ENCODE results near the gene METTL22. TPM values are rescaled to one million over a fixed set of nuclear protein-coding genes. Genes with fewer than 3 reads are reported as not detected.
"Not testable (repeated sequence)": the region's sequence is repeated elsewhere in the genome, so short reads cannot be mapped to it uniquely, and the experiment has no call there.

The METTL22 gene
- total RNA-seq, 1 donor from 2014 or later: 39.0 TPM

DNA sequence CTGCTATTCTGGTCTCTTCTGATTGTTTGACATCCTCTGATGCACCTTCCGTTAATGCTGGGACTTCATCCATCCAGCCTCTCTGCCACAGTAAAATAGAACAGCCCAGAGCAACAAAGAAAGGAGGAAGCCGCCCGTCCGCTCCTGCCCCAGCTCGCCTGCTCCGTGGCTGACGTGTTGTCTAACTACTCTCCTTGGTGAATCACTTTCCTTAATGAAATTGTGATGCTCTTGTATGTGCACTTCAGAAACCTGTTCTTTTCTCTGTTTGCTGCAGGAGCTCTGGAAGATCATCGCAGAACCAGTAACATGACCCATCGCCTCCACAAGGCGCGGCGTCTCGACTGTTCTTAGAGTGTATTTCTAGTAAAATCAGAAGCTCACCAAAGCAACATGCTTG is 24.3 kb downstream of the METTL22 start:
- intact Hi-C loops (cut with micrococcal nuclease): no loop called here
- Mint-ChIP-seq H3K27ac (no peak overlapping the region), H3K4me1 (ENCODE audit: low read depth) (peaks cover 13% of the 10 kb centered on the region)

DNA sequence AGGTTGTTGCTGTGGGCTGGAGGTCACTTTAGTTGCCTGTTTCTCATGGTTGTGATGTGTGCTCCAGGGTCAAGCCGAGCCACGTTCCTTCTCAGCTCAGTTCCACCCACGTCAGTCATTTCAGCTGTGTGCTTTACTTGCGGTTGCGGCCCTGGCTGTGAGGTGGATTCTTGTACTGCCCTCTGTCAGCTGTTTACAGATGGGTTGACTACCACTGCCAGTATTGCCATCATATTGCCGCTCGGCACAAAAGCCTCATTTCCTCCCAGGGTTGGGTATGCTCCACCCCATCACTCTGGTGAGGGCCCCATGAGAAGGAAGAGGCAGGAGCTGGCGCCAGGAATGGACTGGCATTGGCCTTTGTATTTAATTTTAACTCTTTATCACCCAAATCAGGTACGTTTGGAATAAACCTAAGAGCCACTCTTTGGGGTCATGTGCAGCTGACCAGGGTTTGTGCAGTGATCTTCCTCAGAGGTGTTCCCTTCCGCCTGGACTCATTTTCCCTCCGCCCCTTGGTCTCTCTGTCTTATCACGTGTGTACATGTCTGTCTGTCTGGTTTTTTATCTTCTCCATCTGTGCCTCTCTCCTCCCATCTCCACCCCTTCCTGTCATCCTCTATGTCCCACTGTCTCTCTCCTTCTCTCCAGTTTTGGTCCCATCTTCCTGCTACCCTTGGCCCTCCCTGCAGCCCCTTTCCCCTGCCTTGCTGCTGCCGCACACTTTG is 25.0 kb downstream of the METTL22 start:
- peaks cover 61% of the 10 kb centered on the region for H3K36me3 Mint-ChIP-seq (ENCODE audit: low read depth)
- intact Hi-C loops (cut with micrococcal nuclease): no loop called here
- no peaks in the 10 kb centered on the region for H3K9me3 Mint-ChIP-seq
- H3K4me3 Mint-ChIP-seq (ENCODE audit: low read depth): no peak overlapping the region
- no peaks in the 10 kb centered on the region for H3K27me3 Mint-ChIP-seq (ENCODE audit: low read depth)
- no peak overlapping the region for H3K27ac Mint-ChIP-seq
- DNase-seq (ENCODE audit: low spot score): no peak
- peaks cover 13% of the 10 kb centered on the region for H3K4me1 Mint-ChIP-seq (ENCODE audit: low read depth)

More for the DNA sequence above, 24.3 kb downstream of the METTL22 start:
- Mint-ChIP-seq H3K27me3 (ENCODE audit: low read depth) (no peaks in the 10 kb centered on the region), H3K36me3 (ENCODE audit: low read depth) (peaks cover 65% of the 10 kb centered on the region), H3K4me3 (ENCODE audit: low read depth) (no peak overlapping the region), H3K9me3 (no peaks in the 10 kb centered on the region)
- no peak for DNase-seq (ENCODE audit: low spot score)

DNA sequence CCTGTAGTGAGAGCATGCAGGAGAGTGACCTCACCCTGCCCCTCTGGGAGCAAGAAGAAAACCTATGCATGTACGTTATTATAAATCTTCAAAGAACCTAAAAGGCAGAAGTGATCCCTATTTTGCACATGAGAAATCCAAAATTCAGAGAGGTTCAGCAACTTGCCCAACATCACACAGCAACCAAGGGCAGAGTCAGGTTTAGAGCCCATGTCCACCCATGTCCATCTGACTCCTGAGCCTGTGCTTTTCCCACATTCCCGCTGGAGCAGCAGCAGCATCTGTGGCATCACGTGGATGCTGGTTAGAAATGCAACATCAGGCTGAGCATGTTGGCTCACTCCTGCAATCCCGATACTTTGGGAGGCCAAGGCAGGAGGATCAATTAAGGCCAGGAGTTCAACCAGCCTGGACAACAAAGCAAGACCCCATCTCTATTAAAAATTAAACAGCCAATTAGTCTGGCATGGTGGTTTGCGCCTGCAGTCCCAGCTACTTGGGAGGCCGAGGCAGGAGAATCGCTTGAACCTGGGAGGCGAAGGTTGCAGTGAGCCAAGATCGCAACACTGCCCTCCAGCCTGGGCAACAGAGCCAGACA is 26.3 kb downstream of the METTL22 start:
- intact Hi-C loops (cut with micrococcal nuclease): no loop called here
- no peak for DNase-seq (ENCODE audit: low spot score)
- no peaks in the 10 kb centered on the region for H3K9me3 Mint-ChIP-seq
- no peaks in the 10 kb centered on the region for H3K27me3 Mint-ChIP-seq (ENCODE audit: low read depth)
- H3K4me1 Mint-ChIP-seq (ENCODE audit: low read depth): peaks cover 13% of the 10 kb centered on the region
- peaks cover 48% of the 10 kb centered on the region for H3K36me3 Mint-ChIP-seq (ENCODE audit: low read depth)
- H3K4me3 Mint-ChIP-seq (ENCODE audit: low read depth): no peak overlapping the region
- no peak overlapping the region for H3K27ac Mint-ChIP-seq

DNA sequence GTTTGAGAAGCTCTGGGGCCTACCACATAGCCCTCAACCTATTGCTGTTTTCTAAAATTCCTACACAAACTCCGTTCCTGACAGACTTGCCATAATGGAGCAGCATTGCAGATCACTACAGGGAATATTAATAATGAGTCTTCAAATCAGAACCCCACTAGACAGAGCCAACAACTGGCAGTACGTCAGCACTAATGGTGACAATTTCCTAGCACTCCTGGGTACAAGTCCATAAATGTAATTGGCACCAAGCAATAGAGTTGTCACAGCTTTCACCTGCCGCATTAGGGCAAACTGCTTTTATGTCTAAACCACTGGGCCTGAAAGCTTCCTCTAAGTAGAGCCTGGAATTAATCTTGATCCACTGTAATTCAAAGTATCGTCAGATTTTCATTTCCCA is 27.4 kb downstream of the METTL22 start:
- H3K4me3 Mint-ChIP-seq (ENCODE audit: low read depth): no peak overlapping the region
- peaks cover 13% of the 10 kb centered on the region for H3K4me1 Mint-ChIP-seq (ENCODE audit: low read depth)
- DNase-seq (ENCODE audit: low spot score): no peak
- no peaks in the 10 kb centered on the region for H3K9me3 Mint-ChIP-seq
- H3K27ac Mint-ChIP-seq: no peak overlapping the region
- no peaks in the 10 kb centered on the region for H3K27me3 Mint-ChIP-seq (ENCODE audit: low read depth)
- H3K36me3 Mint-ChIP-seq (ENCODE audit: low read depth): peaks cover 38% of the 10 kb centered on the region
- intact Hi-C loops (cut with micrococcal nuclease): no loop called here

DNA sequence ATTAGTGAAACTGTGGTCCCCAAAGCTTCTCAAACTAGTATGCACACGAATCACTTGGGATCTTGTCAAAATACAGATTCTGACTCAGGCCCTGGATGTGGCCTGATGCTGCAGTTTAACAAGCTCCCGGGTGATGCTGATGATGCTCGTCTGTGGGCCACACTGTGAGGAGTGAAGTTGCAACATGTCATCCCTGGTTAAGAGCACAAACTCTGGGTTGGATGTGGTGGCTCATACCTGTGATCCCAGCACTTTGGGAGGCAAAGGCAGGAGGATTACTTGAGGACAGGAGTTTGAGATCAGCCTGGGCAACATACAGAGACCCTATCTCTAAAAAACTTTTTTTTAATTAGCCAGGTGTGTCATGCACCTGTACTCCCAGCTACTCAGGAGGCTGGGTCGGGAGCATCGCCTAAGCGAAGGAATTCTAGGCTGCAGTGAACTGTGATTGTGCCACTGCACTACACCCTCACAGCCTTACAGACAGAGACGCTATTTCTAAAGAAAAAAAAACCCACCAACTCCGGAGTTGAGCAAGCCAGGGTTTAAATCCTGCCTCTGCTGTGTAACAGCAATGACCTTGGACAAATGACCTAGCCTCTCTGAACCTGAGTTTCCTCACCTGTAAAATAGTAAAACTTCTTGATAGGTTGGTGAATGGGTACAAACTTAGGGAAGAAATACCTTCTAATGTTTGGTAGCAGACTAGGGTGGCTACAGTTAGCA is 28.5 kb downstream of the METTL22 start:
- Mint-ChIP-seq H3K9me3 (no peaks in the 10 kb centered on the region), H3K4me3 (ENCODE audit: low read depth) (no peak overlapping the region), H3K27me3 (ENCODE audit: low read depth) (no peaks in the 10 kb centered on the region), H3K4me1 (ENCODE audit: low read depth) (peaks cover 4% of the 10 kb centered on the region), H3K27ac (no peak overlapping the region), H3K36me3 (ENCODE audit: low read depth) (peaks cover 27% of the 10 kb centered on the region)
- DNase-seq (ENCODE audit: low spot score): no peak
- intact Hi-C loops (cut with micrococcal nuclease): loop anchor here (10.0 kb wide), 1 partner anchor 475 kb away; no protein-coding TSS in a partner anchor

DNA sequence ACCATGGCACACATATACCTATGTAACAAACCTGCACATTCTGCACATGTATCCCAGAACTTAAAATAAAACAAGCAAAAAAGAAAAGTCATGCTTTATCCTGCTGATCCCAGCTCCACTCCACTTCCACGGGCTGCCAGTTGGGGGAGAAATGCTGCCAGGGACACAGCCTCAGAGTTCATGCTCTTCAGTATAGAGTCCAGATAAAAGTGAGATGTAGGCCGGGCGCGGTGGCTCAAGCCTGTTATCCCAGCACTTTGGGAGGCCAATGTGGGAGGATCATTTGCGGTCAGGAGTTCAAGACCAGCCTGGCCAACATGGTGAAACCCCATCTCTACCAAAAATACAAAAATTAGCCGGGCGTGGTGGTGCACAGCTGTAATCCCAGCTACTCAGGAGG is 30.5 kb downstream of the METTL22 start:
- not testable (repeated sequence) for DNase-seq (ENCODE audit: low spot score); H3K27ac Mint-ChIP-seq; H3K9me3 Mint-ChIP-seq; H3K4me3 Mint-ChIP-seq (ENCODE audit: low read depth); H3K27me3 Mint-ChIP-seq (ENCODE audit: low read depth)
- peaks cover 11% of the 10 kb centered on the region for H3K4me1 Mint-ChIP-seq (ENCODE audit: low read depth)
- intact Hi-C loops (cut with micrococcal nuclease): loop anchor here (10.0 kb wide), 1 partner anchor 473 kb away; no protein-coding TSS in a partner anchor
- peaks cover 12% of the 10 kb centered on the region for H3K36me3 Mint-ChIP-seq (ENCODE audit: low read depth)

DNA sequence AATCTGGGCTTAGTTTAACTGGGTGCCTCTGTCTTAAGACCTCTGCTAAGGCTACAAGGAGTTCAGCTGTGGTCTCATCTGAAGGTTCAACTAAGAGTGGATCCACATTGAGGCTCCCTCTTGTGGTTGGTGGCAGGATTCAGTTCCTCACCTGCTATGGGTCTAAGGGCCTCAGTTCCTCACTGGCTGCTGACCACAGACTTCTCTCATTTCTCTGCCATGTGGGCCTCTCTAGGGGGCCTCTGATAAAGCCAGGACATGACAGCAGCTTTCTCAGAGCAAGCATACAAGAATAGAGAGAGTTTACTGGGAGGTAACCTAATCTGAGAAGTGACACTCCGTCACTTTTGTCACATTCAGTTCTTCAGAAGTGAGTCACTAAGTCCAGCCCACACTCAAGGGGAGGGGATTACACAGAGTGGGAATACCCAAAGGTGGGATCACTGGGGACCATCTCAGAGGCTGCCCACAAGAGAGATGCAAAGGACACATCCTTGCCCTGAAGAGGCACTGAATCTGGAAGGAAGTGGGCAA is 33.8 kb downstream of the METTL22 start:
- Mint-ChIP-seq H3K4me3 (ENCODE audit: low read depth) (no peak overlapping the region), H3K4me1 (ENCODE audit: low read depth) (peaks cover 14% of the 10 kb centered on the region), H3K36me3 (ENCODE audit: low read depth) (no peaks in the 10 kb centered on the region), H3K27me3 (ENCODE audit: low read depth) (no peaks in the 10 kb centered on the region), H3K9me3 (no peaks in the 10 kb centered on the region), H3K27ac (peak overlapping the region; percentile 62)
- DNase-seq (ENCODE audit: low spot score): peak; percentile 21
- intact Hi-C loops (cut with micrococcal nuclease): loop anchor here (1.0 to 10.0 kb wide), 3 partner anchors 34 to 470 kb away; partner anchors contain the start of gene METTL22

DNA sequence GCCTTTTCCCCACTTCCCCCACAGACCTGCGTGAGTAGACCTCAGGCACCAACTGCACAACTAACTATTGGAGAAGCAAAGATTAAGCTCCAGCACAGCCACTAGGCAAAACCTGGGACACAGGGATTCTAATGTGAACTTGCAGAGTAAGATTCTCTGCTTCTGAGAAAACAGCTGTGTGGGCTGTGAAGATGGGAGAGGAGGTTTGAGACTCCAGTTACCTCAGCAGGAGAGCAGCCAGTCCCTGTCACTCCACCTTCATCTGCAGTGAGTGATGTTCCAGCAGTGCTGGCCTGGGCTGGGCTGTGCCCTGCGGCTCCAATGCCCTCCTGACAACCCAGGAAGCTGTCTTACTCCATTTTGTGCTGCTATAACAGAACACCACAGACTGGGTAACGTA is 34.9 kb downstream of the METTL22 start:
- no peak for DNase-seq (ENCODE audit: low spot score)
- H3K27me3 Mint-ChIP-seq (ENCODE audit: low read depth): no peaks in the 10 kb centered on the region
- no peaks in the 10 kb centered on the region for H3K9me3 Mint-ChIP-seq
- peaks cover 16% of the 10 kb centered on the region for H3K4me1 Mint-ChIP-seq (ENCODE audit: low read depth)
- intact Hi-C loops (cut with micrococcal nuclease): loop anchor here (10.0 kb wide), 1 partner anchor 468 kb away; no protein-coding TSS in a partner anchor
- H3K4me3 Mint-ChIP-seq (ENCODE audit: low read depth): no peak overlapping the region
- H3K27ac Mint-ChIP-seq: no peak overlapping the region
- H3K36me3 Mint-ChIP-seq (ENCODE audit: low read depth): no peaks in the 10 kb centered on the region

DNA sequence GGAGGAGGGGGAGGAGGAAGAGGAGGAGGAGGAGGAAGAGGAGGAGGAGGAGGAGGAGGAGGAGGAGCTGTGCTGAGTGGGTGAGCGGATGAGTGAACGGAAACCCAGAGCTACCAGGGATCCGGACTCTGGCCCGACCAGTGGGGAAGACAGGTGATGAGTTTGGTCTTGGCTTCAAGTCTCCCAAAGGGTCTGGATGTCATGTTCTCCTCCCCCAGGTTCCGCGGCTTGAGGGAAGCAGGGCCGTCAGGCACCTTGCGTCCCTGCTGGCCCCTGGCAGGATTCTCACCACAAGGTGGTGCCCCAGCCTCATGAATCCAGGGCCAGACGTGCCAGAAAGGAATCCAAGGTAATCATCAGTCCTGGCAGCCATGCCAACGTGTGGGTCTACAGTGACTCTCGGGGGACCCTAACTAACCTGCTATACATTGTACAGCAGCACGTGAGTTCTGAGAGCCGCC is 39.4 kb downstream of the METTL22 start:
- H3K9me3 Mint-ChIP-seq: no peaks in the 10 kb centered on the region
- H3K36me3 Mint-ChIP-seq (ENCODE audit: low read depth): no peaks in the 10 kb centered on the region
- intact Hi-C loops (cut with micrococcal nuclease): loop anchor here (1.0 kb wide), 1 partner anchor 219 kb away; no protein-coding TSS in a partner anchor

DNA sequence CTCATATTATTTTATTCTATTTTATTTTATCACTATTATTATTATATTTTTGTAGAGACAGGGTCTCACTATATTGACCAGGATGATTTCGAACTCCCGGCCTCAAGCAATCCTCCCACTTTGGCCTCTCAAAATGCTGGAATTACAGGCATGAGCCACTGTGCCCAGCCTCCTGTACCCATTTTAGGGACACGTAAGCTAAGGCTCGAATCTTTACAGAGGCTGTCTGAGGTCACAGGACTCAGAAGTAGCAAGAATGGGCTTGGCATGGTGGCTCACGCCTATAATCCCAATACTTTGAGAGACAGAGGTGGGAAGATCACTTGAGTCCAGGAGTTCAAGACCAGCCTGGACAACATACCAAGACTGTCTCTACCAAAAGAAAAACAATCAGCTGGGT is 40.2 kb downstream of the METTL22 start:
- no peak overlapping the region for H3K27ac Mint-ChIP-seq
- H3K4me3 Mint-ChIP-seq (ENCODE audit: low read depth): no peak overlapping the region
- no peak for DNase-seq (ENCODE audit: low spot score)
- H3K9me3 Mint-ChIP-seq: no peaks in the 10 kb centered on the region
- intact Hi-C loops (cut with micrococcal nuclease): loop anchor here (1.0 kb wide), 1 partner anchor 219 kb away; no protein-coding TSS in a partner anchor
- no peaks in the 10 kb centered on the region for H3K27me3 Mint-ChIP-seq (ENCODE audit: low read depth)
- H3K4me1 Mint-ChIP-seq (ENCODE audit: low read depth): peaks cover 6% of the 10 kb centered on the region
- no peaks in the 10 kb centered on the region for H3K36me3 Mint-ChIP-seq (ENCODE audit: low read depth)

More for the DNA sequence above, 39.4 kb downstream of the METTL22 start:
- no peak overlapping the region for H3K4me3 Mint-ChIP-seq (ENCODE audit: low read depth)
- no peaks in the 10 kb centered on the region for H3K27me3 Mint-ChIP-seq (ENCODE audit: low read depth)
- DNase-seq (ENCODE audit: low spot score): peak; percentile 44
- H3K27ac Mint-ChIP-seq: no peak overlapping the region
- H3K4me1 Mint-ChIP-seq (ENCODE audit: low read depth): peaks cover 8% of the 10 kb centered on the region

DNA sequence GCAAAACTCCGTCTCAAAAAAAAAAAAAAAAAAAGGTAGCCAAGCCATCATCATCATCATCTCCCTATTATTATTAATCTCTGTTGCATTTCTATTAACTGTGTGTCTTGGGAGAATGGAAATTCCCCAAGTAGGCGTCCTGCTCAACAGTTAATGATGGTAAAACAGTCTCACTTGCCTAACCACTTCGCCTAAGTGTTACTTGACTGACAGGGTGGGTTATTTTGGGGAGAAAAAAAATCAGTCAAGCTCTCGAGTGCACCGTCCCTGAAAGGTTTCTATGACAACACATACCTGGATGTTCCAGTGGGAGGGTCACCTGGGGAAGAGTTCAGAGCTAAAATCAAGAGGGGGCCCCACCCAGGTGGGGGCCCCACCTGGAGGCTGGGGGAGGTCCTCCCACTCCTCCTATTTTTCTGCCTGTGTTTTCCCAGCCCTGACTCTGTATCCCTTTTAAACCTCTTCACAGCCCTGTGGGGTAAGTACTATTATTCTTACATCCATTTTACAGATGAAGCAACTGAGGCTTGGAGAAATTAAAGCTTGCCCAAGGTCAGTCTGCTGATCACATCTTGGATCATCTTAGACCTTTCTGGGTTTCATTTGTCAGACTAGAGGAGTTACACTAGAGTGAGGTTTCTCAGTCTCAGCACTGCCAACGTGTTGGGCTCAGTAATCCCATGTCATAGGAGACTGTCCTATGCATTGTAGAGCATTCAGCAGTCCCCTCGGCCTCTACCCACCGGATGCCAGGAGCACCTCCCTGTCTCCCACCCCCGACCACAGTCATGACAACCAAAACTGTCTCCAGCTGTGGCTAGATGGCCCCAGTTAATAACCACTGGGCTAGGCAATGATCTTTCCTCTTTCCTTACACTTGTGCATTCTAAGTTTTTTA is 41.9 kb downstream of the METTL22 start:
- Mint-ChIP-seq H3K4me1 (ENCODE audit: low read depth) (peaks cover 3% of the 10 kb centered on the region), H3K27ac (no peak overlapping the region), H3K36me3 (ENCODE audit: low read depth) (no peaks in the 10 kb centered on the region), H3K4me3 (ENCODE audit: low read depth) (no peak overlapping the region), H3K27me3 (ENCODE audit: low read depth) (no peaks in the 10 kb centered on the region), H3K9me3 (no peaks in the 10 kb centered on the region)
- intact Hi-C loops (cut with micrococcal nuclease): no loop called here
- DNase-seq (ENCODE audit: low spot score): no peak

DNA sequence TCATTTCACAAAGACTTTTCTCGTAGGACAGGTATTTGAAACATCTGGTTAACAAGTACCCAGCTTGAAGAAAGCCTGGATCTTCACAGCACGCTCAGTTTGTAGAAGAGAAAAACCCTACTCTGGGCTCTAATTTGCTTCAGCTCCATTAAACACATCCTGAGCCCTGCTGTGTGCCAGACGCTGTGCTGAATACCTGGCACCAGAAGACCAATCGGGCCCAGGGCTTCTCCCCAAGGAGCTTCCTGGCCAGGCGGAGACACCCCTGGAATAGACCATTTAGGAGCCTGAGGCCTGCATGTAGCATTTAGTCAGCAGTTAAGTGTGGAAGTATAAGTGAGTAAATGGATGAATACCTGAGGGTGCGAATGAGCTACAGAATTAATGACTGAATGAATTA is 44.0 kb downstream of the METTL22 start:
- no peak overlapping the region for H3K4me3 Mint-ChIP-seq (ENCODE audit: low read depth)
- no peaks in the 10 kb centered on the region for H3K27me3 Mint-ChIP-seq (ENCODE audit: low read depth)
- no peak for DNase-seq (ENCODE audit: low spot score)
- no peaks in the 10 kb centered on the region for H3K36me3 Mint-ChIP-seq (ENCODE audit: low read depth)
- no peak overlapping the region for H3K27ac Mint-ChIP-seq
- H3K9me3 Mint-ChIP-seq: no peaks in the 10 kb centered on the region
- peaks cover under 1% of the 10 kb centered on the region for H3K4me1 Mint-ChIP-seq (ENCODE audit: low read depth)
- intact Hi-C loops (cut with micrococcal nuclease): no loop called here
